SK-N-SH (cell line): ENCODE results near the gene ABI1. TPM values are rescaled to one million over a fixed set of nuclear protein-coding genes. Genes with fewer than 3 reads are reported as not detected.
"Not testable (repeated sequence)": the region's sequence is repeated elsewhere in the genome, so short reads cannot be mapped to it uniquely, and the experiment has no call there.

Experiments
- CTCF ChIA-PET: fragments of 300-600, 350-600 bp; formaldehyde crosslinking; extraction: SDS; loops from one replicate; lab custom pipeline; 2021; lab: Yijun Ruan, JAX
- POLR2A ChIA-PET: fragments of 350-600 bp; sonication (Branson Sonifier 250); formaldehyde crosslinking; extraction: SDS; loops from one replicate; lab custom pipeline; 2020; ENCODE audit warnings: antibody characterized with exemption, inconsistent platforms; lab: Yijun Ruan, JAX
- DNase-seq: peaks from one replicate; pipeline ENCODE4 v3.0.0; 2012
- H2AFZ ChIP-seq: fragments of 200-600 bp; sonication (generic); 2 replicates; pipeline ENCODE4 v1.8.1; 2016; ENCODE audit warnings: antibody characterized with exemption, mild to moderate bottlenecking, low read depth
- H3F3A ChIP-seq: fragments of 200-600 bp; sonication (generic); replicated peaks from 2 replicates; pipeline ENCODE3; 2016; ENCODE audit warnings: antibody characterized with exemption, mild to moderate bottlenecking; ENCODE audit not compliant: insufficient read depth
- H3K27ac ChIP-seq, 2 experiments: fragments of 200-500 bp in 1 of 2; fragments of 200-600 bp in 1 of 2; sonication (Bioruptor generic) in 1 of 2; sonication (generic), shearing (Covaris generic) in 1 of 2; 2 replicates each; pipeline versions ENCODE4 v1.5.1 to v1.6.1; 2014 to 2016; ENCODE audit warnings: low read depth in 2 of 2, inconsistent platforms in 1 of 2, low read length in 1 of 2, mild to moderate bottlenecking in 1 of 2, mixed read lengths in 1 of 2
- H3K27me3 ChIP-seq: fragments of 200-600 bp; sonication (generic), shearing (Covaris generic); 2 replicates; pipeline ENCODE4 v1.6.1; 2016; ENCODE audit warnings: mixed run types; ENCODE audit not compliant: insufficient read depth
- H3K36me3 ChIP-seq, 2 experiments: fragments of 200-500 bp in 1 of 2; fragments of 200-600 bp in 1 of 2; sonication (Bioruptor generic) in 1 of 2; sonication (generic) in 1 of 2; replicated peaks in 1 of 2; 2 replicates each; pipeline versions ENCODE3 to v1.5.1; 2014 to 2016; ENCODE audit warnings: low read length in 1 of 2, mild to moderate bottlenecking in 1 of 2; ENCODE audit not compliant: insufficient read depth in 2 of 2, control insufficient read depth in 1 of 2
- H3K4me1 ChIP-seq, 2 experiments: fragments of 200-500 bp in 1 of 2; fragments of 200-600 bp in 1 of 2; sonication (Bioruptor generic) in 1 of 2; sonication (generic), shearing (Covaris generic) in 1 of 2; 2 replicates each; pipeline versions ENCODE4 v1.5.1 to v1.6.1; 2014 to 2016; ENCODE audit warnings: low read depth in 1 of 2, low read length in 1 of 2, mixed run types in 1 of 2; ENCODE audit not compliant: insufficient read depth in 2 of 2, control insufficient read depth in 1 of 2
- H3K4me2 ChIP-seq: fragments of 200-600 bp; sonication (generic), shearing (Covaris generic); 2 replicates; pipeline ENCODE4 v1.6.1; 2017; ENCODE audit warnings: mixed run types
- H3K4me3 ChIP-seq, 2 experiments: fragments of 200-500 bp in 1 of 2; fragments of 200-600 bp in 1 of 2; sonication (Bioruptor generic) in 1 of 2; sonication (generic), shearing (Covaris generic) in 1 of 2; 2 replicates each; pipeline versions ENCODE4 v1.5.1 to v1.8.1; 2014 to 2016; ENCODE audit warnings: low read depth in 2 of 2, inconsistent platforms in 1 of 2, low read length in 1 of 2, mild to moderate bottlenecking in 1 of 2, mixed read lengths in 1 of 2, moderate library complexity in 1 of 2
- H3K79me2 ChIP-seq: fragments of 200-600 bp; sonication (generic); 2 replicates; pipeline ENCODE4 v1.8.1; 2017; ENCODE audit warnings: mild to moderate bottlenecking; ENCODE audit not compliant: insufficient read depth
- H3K9ac ChIP-seq: fragments of 200-600 bp; sonication (generic); 2 replicates; pipeline ENCODE4 v1.6.1; 2017; ENCODE audit warnings: mixed run types
- H3K9me2 ChIP-seq: fragments of 200-600 bp; sonication (generic); 2 replicates; pipeline ENCODE4 v1.6.1; 2017; ENCODE audit warnings: mixed run types
- H3K9me3 ChIP-seq: fragments of 200-600 bp; sonication (generic); 2 replicates; pipeline ENCODE4 v1.6.1; 2017; ENCODE audit warnings: mixed run types, mild to moderate bottlenecking, moderate library complexity
- H4K20me1 ChIP-seq: fragments of 200-600 bp; sonication (generic); 2 replicates; pipeline ENCODE4 v1.6.1; 2017; ENCODE audit warnings: mild to moderate bottlenecking, mixed run types; ENCODE audit not compliant: insufficient read depth
- FOXJ3 ChIP-seq: sonication (generic); formaldehyde crosslinking; IDR thresholded peaks from 2 replicates; pipeline ENCODE4 v1.5.1; 2020; ENCODE audit warnings: mild to moderate bottlenecking, missing genetic modification reagents
- FOXM1 ChIP-seq: IDR thresholded peaks from 2 replicates; pipeline ENCODE4 v1.4.0; 2012; ENCODE audit warnings: low read depth, mild to moderate bottlenecking
- GABPA ChIP-seq: IDR thresholded peaks from 2 replicates; pipeline ENCODE4 v1.4.0; 2012; ENCODE audit warnings: low read depth, mild to moderate bottlenecking
- GATA2 ChIP-seq: sonication (generic); formaldehyde crosslinking; IDR thresholded peaks from 2 replicates; pipeline ENCODE4 v1.5.0; 2020; ENCODE audit warnings: mild to moderate bottlenecking, missing genetic modification reagents
- JUND ChIP-seq: IDR thresholded peaks from 2 replicates; pipeline ENCODE4 v1.4.0; 2012
- MEF2A ChIP-seq: IDR thresholded peaks from 2 replicates; pipeline ENCODE4 v1.4.0; 2012; ENCODE audit warnings: low read depth, borderline replicate concordance
- RAD21 ChIP-seq: IDR thresholded peaks from 2 replicates; pipeline ENCODE4 v1.6.1; 2012; ENCODE audit warnings: mild to moderate bottlenecking, low read length
- TEAD4 ChIP-seq: IDR thresholded peaks from 2 replicates; pipeline ENCODE4 v1.4.0; 2012; ENCODE audit warnings: mild to moderate bottlenecking, borderline replicate concordance; ENCODE audit not compliant: insufficient read depth
- YY1 ChIP-seq: IDR thresholded peaks from 2 replicates; pipeline ENCODE4 v1.4.0; 2012; ENCODE audit warnings: low read depth, mild to moderate bottlenecking
- WGBS: methylation state at CpG from one replicate; pipeline ENCODE4 v1.1.6; 2017; ENCODE audit warnings: low lambda C conversion rate; 5-methylcytosine and 5-hydroxymethylcytosine counted together
- polyA plus RNA-seq, 3 experiments: library from polyadenylated mRNA; depleted of rRNA; stranded (reverse); fragments of >200 nt; gene quantifications; 2 replicates each; pipeline ENCODE4 v1.2.3, GENCODE V29; 2012
- TF ChIP-seq, protein P1 (sequence below): IDR thresholded peaks from 2 replicates; pipeline ENCODE4 v1.4.0; 2012; ENCODE audit warnings: low read depth
- TF ChIP-seq, protein P2 (sequence below): fragments of 150-350 bp; IDR thresholded peaks from 2 replicates; pipeline ENCODE4 v1.6.1; 2017; ENCODE audit warnings: antibody characterized with exemption, low read length, low read depth, borderline replicate concordance

ABI1 gene
- polyA plus RNA-seq, 1 of the 3 experiments (the other 2 are of a cell fraction) = 36.7 TPM

DNA sequence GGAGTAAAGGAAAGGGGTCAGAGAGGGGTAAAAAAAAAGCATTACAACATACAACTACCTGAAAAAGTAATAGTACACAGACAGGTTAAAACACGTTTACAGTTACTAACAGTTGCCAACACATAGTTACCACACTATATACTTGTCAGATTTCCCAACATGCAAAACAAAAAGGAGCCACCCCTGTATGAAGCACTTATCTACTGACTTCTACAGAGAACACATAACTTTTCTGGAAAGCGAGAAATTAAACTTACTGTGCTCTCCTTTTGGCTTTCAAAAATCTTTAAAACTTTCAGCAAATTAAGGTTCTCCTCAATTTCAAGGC is 2.1 kb downstream of the ABI1 start:
- Histone ChIP-seq H3K36me3 (no peaks in the 10 kb centered on the region), H3K4me2 (peak overlapping the region; percentile 59), H3K79me2 (peaks cover 63% of the 10 kb centered on the region), H3K27ac (peak overlapping the region in 1 of 2 experiments; percentile 95; a peak in 2 of 4 replicates), H3K9me3 (no peaks in the 10 kb centered on the region), H2AFZ (no peak overlapping the region), H3K4me1 (peaks cover 8 to 11% of the 10 kb centered on the region in 2 experiments; a peak in 3 of 4 replicates), H3K4me3 (peak overlapping the region; percentile 66 to 75; a peak in 3 of 4 replicates), H3K9ac (peak overlapping the region; percentile 95), H3K9me2 (no peaks in the 10 kb centered on the region), H3K27me3 (no peaks in the 10 kb centered on the region), H3F3A (peaks cover 9% of the 10 kb centered on the region), H4K20me1 (peaks cover 54% of the 10 kb centered on the region)
- DNase-seq = no peak
- WGBS = 74% methylated on average over 2 of the region's 2 CpGs
- TF ChIP-seq GATA2 (CRISPR knock-in tag) (no peak), YY1 (no peak), JUND (no peak), GABPA (no peak), FOXJ3 (no peak), FOXM1 (no peak), RAD21 (no peak)
- TF ChIP-seq, protein P1, sequence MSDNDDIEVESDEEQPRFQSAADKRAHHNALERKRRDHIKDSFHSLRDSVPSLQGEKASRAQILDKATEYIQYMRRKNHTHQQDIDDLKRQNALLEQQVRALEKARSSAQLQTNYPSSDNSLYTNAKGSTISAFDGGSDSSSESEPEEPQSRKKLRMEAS = no peak
- TF ChIP-seq, protein P2, sequence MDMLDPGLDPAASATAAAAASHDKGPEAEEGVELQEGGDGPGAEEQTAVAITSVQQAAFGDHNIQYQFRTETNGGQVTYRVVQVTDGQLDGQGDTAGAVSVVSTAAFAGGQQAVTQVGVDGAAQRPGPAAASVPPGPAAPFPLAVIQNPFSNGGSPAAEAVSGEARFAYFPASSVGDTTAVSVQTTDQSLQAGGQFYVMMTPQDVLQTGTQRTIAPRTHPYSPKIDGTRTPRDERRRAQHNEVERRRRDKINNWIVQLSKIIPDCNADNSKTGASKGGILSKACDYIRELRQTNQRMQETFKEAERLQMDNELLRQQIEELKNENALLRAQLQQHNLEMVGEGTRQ = no peak
- CTCF ChIA-PET = no interaction called here
- POLR2A ChIA-PET = no interaction called here

GRCh38 chr10:26857991-26858706 is 2.6 kb downstream of the ABI1 start:
- Histone ChIP-seq H4K20me1 (peaks cover 59% of the 10 kb centered on the region), H3K27me3 (no peaks in the 10 kb centered on the region), H2AFZ (no peak overlapping the region), H3K9me3 (no peaks in the 10 kb centered on the region), H3K79me2 (peaks cover 68% of the 10 kb centered on the region), H3K4me1 (peaks cover 8 to 11% of the 10 kb centered on the region in 2 experiments; a peak in 3 of 4 replicates), H3K4me3 (peak overlapping the region in 1 of 2 experiments; percentile 66; a peak in 3 of 4 replicates), H3K9ac (peak overlapping the region; percentile 95; the same call in 1 of the 2 replicates), H3K27ac (peak overlapping the region in 1 of 2 experiments; percentile 11; a peak in 1 of 4 replicates), H3F3A (peaks cover 9% of the 10 kb centered on the region), H3K4me2 (peak overlapping the region; percentile 59), H3K9me2 (no peaks in the 10 kb centered on the region), H3K36me3 (no peaks in the 10 kb centered on the region)
- DNase-seq = no peak
- POLR2A ChIA-PET = no interaction called here
- WGBS = 66% methylated on average over 7 of the region's 7 CpGs
- TF ChIP-seq MEF2A (peak; percentile 33; the same call in 1 of the 2 replicates), TEAD4 (no peak)
- CTCF ChIA-PET = no interaction called here

GRCh38 chr10:26857553-26857952 is 3.2 kb downstream of the ABI1 start:
- peak overlapping the region; percentile 59 for H3K4me2 ChIP-seq
- POLR2A ChIA-PET, H3K27me3 ChIP-seq, H3K9ac ChIP-seq, H3K4me3 ChIP-seq, H3K36me3 ChIP-seq, H3F3A ChIP-seq, H3K9me3 ChIP-seq, H3K9me2 ChIP-seq, H2AFZ ChIP-seq, DNase-seq: not testable (repeated sequence)
- H3K27ac ChIP-seq = peak overlapping the region in 1 of 2 experiments; percentile 11; a peak in 1 of 4 replicates
- peaks cover 74% of the 10 kb centered on the region for H3K79me2 ChIP-seq
- H3K4me1 ChIP-seq = peaks cover 8 to 11% of the 10 kb centered on the region in 2 experiments; a peak in 3 of 4 replicates
- CTCF ChIA-PET = interaction anchor here (1.4 kb wide), 1 partner anchor 24 kb away, joined by 4 read pairs; no protein-coding TSS in a partner anchor
- peaks cover 64% of the 10 kb centered on the region for H4K20me1 ChIP-seq
